GM12875 (cell line): ENCODE measurements around the gene KRTAP12-2.

Experiments
- H3K4me3 ChIP-seq: one replicate; pipeline ENCODE4 v1.5.1; 2011; ENCODE audit warnings: low read depth, low read length, control low read depth
- TF ChIP-seq, protein P1 (sequence below): IDR thresholded peaks from 2 replicates; pipeline ENCODE4 v1.5.1; 2011; ENCODE audit warnings: low read depth, mild to moderate bottlenecking, control low read depth, inconsistent platforms, low read length, moderate library complexity, borderline replicate concordance; ENCODE audit not compliant: insufficient read depth

The KRTAP12-2 gene

DNA sequence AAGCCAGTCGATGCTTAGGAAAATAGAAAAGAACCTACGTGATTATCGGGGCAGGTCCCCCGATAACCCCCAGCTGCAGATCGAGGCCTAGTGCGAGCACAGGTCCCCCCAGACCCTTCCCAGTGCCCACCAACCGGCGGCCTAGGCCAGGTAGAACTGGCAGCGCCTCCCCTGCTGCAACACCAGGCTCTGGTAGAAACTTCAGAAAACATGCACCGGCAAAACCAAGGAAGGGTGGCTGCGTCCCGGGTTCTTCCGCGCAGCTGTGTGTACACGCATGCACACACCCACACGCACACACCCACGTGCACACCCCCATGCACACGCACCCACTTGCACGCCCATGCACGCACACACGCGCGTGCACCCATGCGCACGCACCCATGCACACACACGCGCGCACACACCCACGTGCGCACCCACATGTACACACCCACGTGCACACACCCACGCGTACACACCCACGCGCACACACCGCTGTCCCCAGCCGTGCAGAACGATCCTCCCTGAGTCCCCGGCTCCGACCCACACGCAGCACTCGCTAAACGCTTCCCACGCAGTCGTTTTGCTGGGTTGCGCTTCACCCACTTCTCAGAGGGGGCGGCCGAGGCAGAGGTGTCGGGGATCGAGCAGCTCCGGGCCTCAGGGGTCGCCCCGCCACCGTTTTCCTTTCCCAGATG, 39.4 kb upstream of the KRTAP12-2 start:
- no peak overlapping the region for H3K4me3 ChIP-seq
- TF ChIP-seq, protein P1, sequence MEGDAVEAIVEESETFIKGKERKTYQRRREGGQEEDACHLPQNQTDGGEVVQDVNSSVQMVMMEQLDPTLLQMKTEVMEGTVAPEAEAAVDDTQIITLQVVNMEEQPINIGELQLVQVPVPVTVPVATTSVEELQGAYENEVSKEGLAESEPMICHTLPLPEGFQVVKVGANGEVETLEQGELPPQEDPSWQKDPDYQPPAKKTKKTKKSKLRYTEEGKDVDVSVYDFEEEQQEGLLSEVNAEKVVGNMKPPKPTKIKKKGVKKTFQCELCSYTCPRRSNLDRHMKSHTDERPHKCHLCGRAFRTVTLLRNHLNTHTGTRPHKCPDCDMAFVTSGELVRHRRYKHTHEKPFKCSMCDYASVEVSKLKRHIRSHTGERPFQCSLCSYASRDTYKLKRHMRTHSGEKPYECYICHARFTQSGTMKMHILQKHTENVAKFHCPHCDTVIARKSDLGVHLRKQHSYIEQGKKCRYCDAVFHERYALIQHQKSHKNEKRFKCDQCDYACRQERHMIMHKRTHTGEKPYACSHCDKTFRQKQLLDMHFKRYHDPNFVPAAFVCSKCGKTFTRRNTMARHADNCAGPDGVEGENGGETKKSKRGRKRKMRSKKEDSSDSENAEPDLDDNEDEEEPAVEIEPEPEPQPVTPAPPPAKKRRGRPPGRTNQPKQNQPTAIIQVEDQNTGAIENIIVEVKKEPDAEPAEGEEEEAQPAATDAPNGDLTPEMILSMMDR: no peak

DNA sequence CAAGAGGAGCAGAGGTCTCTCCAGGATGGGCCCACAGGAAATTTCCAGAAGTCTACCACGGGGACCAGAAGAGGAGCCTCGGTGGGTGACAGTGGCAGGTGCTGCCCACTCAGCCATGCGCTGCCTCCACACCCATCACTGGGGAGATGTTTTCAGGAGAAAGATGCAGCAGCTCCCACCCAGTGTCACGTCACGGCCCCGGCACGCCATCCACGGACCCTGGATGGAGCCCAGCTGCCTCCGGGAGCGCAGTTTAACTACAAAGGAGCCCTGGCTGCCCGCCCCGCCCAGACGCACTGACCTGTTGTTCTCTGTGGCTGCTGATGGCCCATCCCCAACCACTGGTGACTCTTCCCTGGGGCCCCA, 37.9 kb upstream of the KRTAP12-2 start:
- TF ChIP-seq, protein P1: no peak
- H3K4me3 ChIP-seq: no peak overlapping the region

GRCh38 chr21:44703731-44704635, 37.3 kb upstream of the KRTAP12-2 start:
- TF ChIP-seq, protein P1: no peak
- no peak overlapping the region for H3K4me3 ChIP-seq

DNA sequence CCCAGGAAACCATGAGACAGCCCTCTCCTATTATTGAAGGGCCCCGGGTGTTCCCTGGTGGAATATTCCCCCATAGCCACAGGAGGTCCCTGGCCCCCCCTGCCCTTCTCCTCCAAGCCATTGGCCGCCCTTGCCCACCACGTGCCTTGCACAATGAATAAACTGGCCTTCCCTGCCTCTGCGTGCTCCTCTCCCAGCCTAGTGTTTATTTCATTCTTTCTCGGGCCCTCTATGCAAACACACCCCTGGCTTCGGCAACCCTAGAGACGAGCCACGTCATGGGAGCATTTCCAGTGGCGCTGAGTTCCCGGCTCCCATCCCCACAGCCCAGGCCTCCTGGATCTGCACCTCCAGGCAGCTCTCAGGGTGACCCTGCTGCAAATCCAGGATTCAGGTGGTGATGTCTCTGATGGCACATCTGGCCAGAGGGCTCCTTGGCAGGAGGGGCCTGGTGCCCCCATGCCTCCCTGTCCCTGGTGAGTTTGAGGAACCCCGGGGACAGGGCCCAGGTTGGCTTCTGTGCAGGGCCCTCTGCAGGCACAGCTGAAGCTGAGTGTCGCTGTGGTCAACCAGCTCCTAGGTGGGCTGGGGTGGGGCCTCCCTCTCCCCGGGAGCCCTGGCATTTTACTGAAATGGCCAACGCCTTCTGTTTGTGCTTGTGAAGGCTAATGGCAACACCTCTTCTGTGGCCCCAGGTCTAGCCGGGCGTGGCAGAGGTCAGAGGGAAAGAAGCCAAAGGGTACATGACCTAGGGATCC, 36.4 kb upstream of the KRTAP12-2 start:
- TF ChIP-seq, protein P1: no peak
- H3K4me3 ChIP-seq: no peak overlapping the region

DNA sequence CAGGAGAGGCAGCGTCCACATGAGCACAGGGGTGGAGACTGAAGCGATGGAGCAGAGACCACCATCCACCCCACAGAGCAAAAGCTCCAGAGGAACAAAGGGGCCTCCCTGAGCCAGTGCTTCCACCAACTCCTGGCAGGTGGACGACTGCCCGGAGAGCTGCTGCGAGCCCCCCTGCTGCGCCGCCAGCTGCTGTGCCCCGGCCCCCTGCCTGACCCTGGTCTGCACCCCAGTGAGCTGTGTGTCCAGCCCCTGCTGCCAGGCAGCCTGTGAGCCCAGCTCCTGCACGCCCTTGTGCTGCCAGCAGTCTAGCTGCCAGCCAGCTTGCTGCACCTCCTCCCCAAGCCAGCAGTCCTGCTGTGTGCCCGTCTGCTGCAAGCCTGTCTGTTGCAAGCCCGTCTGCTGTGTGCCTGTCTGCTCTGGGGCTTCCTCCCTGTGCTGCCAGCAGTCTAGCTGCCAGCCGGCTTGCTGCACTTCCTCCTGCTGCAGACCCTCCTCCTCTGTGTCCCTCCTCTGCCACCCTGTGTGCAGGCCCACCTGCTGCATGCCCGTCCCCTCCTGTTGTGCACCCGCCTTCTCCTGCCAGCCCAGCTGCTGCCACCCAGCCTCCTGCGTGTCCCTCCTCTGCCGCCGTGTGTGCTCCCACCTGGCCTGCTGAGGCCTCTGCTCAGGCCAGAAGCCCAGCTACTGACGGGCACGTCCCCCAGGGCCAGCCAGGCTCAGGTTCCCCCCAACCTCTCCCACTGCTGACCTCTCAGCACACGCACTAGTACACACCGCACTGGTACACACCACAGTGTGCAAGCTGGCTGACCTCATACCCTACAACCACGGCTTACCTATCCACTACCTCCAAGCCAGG, 35.6 kb upstream of the KRTAP12-2 start:
- no peak overlapping the region for H3K4me3 ChIP-seq
- TF ChIP-seq, protein P1: no peak

DNA sequence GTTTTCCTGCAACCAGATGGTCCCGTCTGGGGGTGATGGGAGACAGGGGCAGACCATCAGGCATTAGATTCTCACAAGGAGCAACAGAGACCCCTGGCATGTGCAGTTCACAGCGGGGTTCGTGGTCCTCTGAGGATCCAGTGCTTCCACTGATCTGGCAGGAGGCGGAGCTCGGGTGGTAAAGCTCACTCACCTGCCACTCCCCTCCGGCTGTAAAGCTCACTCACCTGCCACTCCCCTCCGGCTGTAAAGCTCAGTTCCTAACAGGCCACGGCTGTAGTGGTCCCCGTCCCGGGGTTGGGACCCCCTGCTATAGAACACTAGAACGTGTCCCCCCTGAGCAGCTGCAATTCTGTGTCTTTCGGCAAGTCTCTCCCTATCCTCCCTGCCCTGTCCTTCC, 34.8 kb upstream of the KRTAP12-2 start:
- TF ChIP-seq, protein P1: no peak

More for the DNA sequence above, 34.8 kb upstream of the KRTAP12-2 start:
- no peak overlapping the region for H3K4me3 ChIP-seq
